Measurements from ENCODE around the gene MEX3A.

The MEX3A gene

GRCh38 chr1:156064615-156065014 lies 17.6 kb downstream of the MEX3A start:
- ChIA-PET POLR2A (interaction anchor here (1.4 kb wide), 1 partner anchor 10 kb away, joined by 4 read pairs; the partner anchor contains the start of gene LAMTOR2), CTCF (interaction anchor here (0.6 to 3.0 kb wide), 5 partner anchors 12 to 128 kb away, joined by 3 to 18 read pairs (median 13); partner anchors contain the start of genes ARHGEF2 and UBQLN4)
- DNase-seq (ENCODE audit: extremely low spot score), result no peak
- TF ChIP-seq HDGF (IDR thresholded peaks at IDR 0.05; ENCODE audit: borderline replicate concordance) (no peak), ZNF384 (IDR thresholded peaks at IDR 0.05) (no peak), ELF4 (IDR thresholded peaks at IDR 0.05) (no peak), ARNT (IDR thresholded peaks at IDR 0.05) (no peak), SP1 (IDR thresholded peaks at IDR 0.05) (no peak), SUZ12 (IDR thresholded peaks at IDR 0.05) (no peak), BHLHE40 (IDR thresholded peaks at IDR 0.05; ENCODE audit: borderline replicate concordance) (no peak), TARDBP (IDR thresholded peaks at IDR 0.05) (no peak), FOXA1 (IDR thresholded peaks at IDR 0.05) (no peak), LEF1 (IDR thresholded peaks at IDR 0.05; ENCODE audit: borderline replicate concordance) (no peak), NFRKB (IDR thresholded peaks at IDR 0.05) (no peak), CTBP1 (IDR thresholded peaks at IDR 0.05; ENCODE audit: borderline replicate concordance) (no peak), PKNOX1 (IDR thresholded peaks at IDR 0.05) (no peak)

GRCh38 chr1:156063997-156064285 lies 18.3 kb downstream of the MEX3A start:
- CTCF ChIA-PET, result interaction anchor here (0.6 to 1.5 kb wide), 6 partner anchors 38 to 385 kb away, joined by 3 to 6 read pairs (median 3); no protein-coding TSS in a partner anchor
- POLR2A ChIA-PET, result interaction anchor here (1.6 kb wide), 1 partner anchor 149 kb away, joined by 4 read pairs; the partner anchor contains the start of gene PMF1
- no peak for DNase-seq (ENCODE audit: extremely low spot score)
- TF ChIP-seq PKNOX1 (IDR thresholded peaks at IDR 0.05) (no peak), CTBP1 (IDR thresholded peaks at IDR 0.05; ENCODE audit: borderline replicate concordance) (no peak), SUZ12 (IDR thresholded peaks at IDR 0.05) (no peak), BHLHE40 (IDR thresholded peaks at IDR 0.05; ENCODE audit: borderline replicate concordance) (no peak)

- CTCF ChIA-PET, result no interaction called here
- no peak for DNase-seq (ENCODE audit: extremely low spot score)
- no peak for TF ChIP-seq NFRKB (IDR thresholded peaks at IDR 0.05)
- no peak for TF ChIP-seq BHLHE40 (IDR thresholded peaks at IDR 0.05; ENCODE audit: borderline replicate concordance)
- TF ChIP-seq ELF4 (IDR thresholded peaks at IDR 0.05), result no peak
- TF ChIP-seq LEF1 (IDR thresholded peaks at IDR 0.05; ENCODE audit: borderline replicate concordance), result no peak
- TF ChIP-seq SP1 (IDR thresholded peaks at IDR 0.05), result no peak
- no peak for TF ChIP-seq ARNT (IDR thresholded peaks at IDR 0.05)
- TF ChIP-seq L3MBTL2 (conservative IDR thresholded peaks at IDR 0.05), result no peak
- no peak for TF ChIP-seq FOXM1 (IDR thresholded peaks at IDR 0.05; ENCODE audit: borderline replicate concordance)
- no peak for TF ChIP-seq TARDBP (IDR thresholded peaks at IDR 0.05)
- no peak for TF ChIP-seq HDGF (IDR thresholded peaks at IDR 0.05; ENCODE audit: borderline replicate concordance)
- no peak for TF ChIP-seq SUZ12 (IDR thresholded peaks at IDR 0.05)
- TF ChIP-seq FOXK2 (IDR thresholded peaks at IDR 0.05), result no peak
- no peak for TF ChIP-seq PKNOX1 (IDR thresholded peaks at IDR 0.05)
- no peak for TF ChIP-seq CTBP1 (IDR thresholded peaks at IDR 0.05; ENCODE audit: borderline replicate concordance)
- no peak for TF ChIP-seq ZNF384 (IDR thresholded peaks at IDR 0.05)
- no peak for TF ChIP-seq FOXA1 (IDR thresholded peaks at IDR 0.05)
- POLR2A ChIA-PET, result no interaction called here
Measured at GRCh38 chr1:156062189-156062588, 20.1 kb downstream of the MEX3A start.

- CTCF ChIA-PET, result interaction anchor here (0.7 to 1.3 kb wide), 2 partner anchors 8 to 35 kb away, joined by 3 read pairs; partner anchors contain the start of gene UBQLN4
- TF ChIP-seq TARDBP (IDR thresholded peaks at IDR 0.05) (no peak), CTBP1 (IDR thresholded peaks at IDR 0.05; ENCODE audit: borderline replicate concordance) (no peak), HDGF (IDR thresholded peaks at IDR 0.05; ENCODE audit: borderline replicate concordance) (no peak)
- POLR2A ChIA-PET, result interaction anchor here (0.8 to 1.0 kb wide), 2 partner anchors 11 to 204 kb away, joined by 3 read pairs; no protein-coding TSS in a partner anchor
- DNase-seq (ENCODE audit: extremely low spot score), result no peak
Measured at GRCh38 chr1:156060937-156061636, 21.2 kb downstream of the MEX3A start, which contains the start of gene RAB25. RAB25 (plus strand) TSS chr1:156061160; CDS start chr1:156061401, 241 bp downstream.

- no peak for DNase-seq (ENCODE audit: extremely low spot score)
- POLR2A ChIA-PET, result no interaction called here
- CTCF ChIA-PET, result no interaction called here
- TF ChIP-seq TARDBP (IDR thresholded peaks at IDR 0.05) (no peak), FOXK2 (IDR thresholded peaks at IDR 0.05) (no peak), ELF4 (IDR thresholded peaks at IDR 0.05) (no peak), LEF1 (IDR thresholded peaks at IDR 0.05; ENCODE audit: borderline replicate concordance) (no peak), FOXM1 (IDR thresholded peaks at IDR 0.05; ENCODE audit: borderline replicate concordance) (no peak), PKNOX1 (IDR thresholded peaks at IDR 0.05) (no peak), ARNT (IDR thresholded peaks at IDR 0.05) (no peak), BHLHE40 (IDR thresholded peaks at IDR 0.05; ENCODE audit: borderline replicate concordance) (no peak), SP1 (IDR thresholded peaks at IDR 0.05) (no peak), FOXA1 (IDR thresholded peaks at IDR 0.05) (no peak), CTBP1 (IDR thresholded peaks at IDR 0.05; ENCODE audit: borderline replicate concordance) (no peak), L3MBTL2 (conservative IDR thresholded peaks at IDR 0.05) (no peak), HDGF (IDR thresholded peaks at IDR 0.05; ENCODE audit: borderline replicate concordance) (no peak), ZNF384 (IDR thresholded peaks at IDR 0.05) (no peak), SUZ12 (IDR thresholded peaks at IDR 0.05) (no peak), NFRKB (IDR thresholded peaks at IDR 0.05) (no peak)
Measured at GRCh38 chr1:156056326-156056849, 25.9 kb downstream of the MEX3A start.
